H1 (cell line): ENCODE results near the gene PCCA. TPM values are rescaled to one million over a fixed set of nuclear protein-coding genes. Genes with fewer than 3 reads are reported as not detected.

Experiments
- CTCF ChIA-PET: fragments of 300-600 bp; sonication (Branson Sonifier 250); formaldehyde crosslinking; loops from one replicate; lab custom pipeline; 2021; ENCODE audit not compliant: partially characterized antibody; lab: Charles Lee
- POLR2A ChIA-PET: fragments of 300-600 bp; sonication (Branson Sonifier 250); formaldehyde crosslinking; loops from one replicate; lab custom pipeline; 2021; ENCODE audit warnings: inconsistent platforms; ENCODE audit not compliant: partially characterized antibody; lab: Charles Lee
- DNase-seq, 2 experiments: peaks; one replicate each; pipeline versions ENCODE4 v3.0.0 to v3.0.0-alpha.2; 2010 to 2022; ENCODE audit warnings: low spot score in 2 of 2, low read depth in 1 of 2, mixed read lengths in 1 of 2
- FAIRE-seq: peaks from 2 replicates; lab custom pipeline; 2011; peaks lifted over from hg19 to GRCh38; lab: Jason Lieb, UNC
- H2AFZ ChIP-seq: 2 replicates; pipeline ENCODE4 v1.8.1; 2012; ENCODE audit warnings: low read length, inconsistent platforms
- H2AK5ac ChIP-seq: 2 replicates; pipeline ENCODE4 v1.6.1; 2013; ENCODE audit warnings: low read depth, low read length
- H2BK120ac ChIP-seq: replicated peaks from 2 replicates; pipeline ENCODE3; 2013; ENCODE audit warnings: low read depth, low read length, inconsistent platforms
- H2BK12ac ChIP-seq: 2 replicates; pipeline ENCODE4 v1.6.1; 2013; ENCODE audit warnings: low read depth, low read length
- H2BK15ac ChIP-seq: 2 replicates; pipeline ENCODE4 v1.6.1; 2013; ENCODE audit warnings: low read length
- H2BK20ac ChIP-seq: 2 replicates; pipeline ENCODE4 v1.6.1; 2013; ENCODE audit warnings: low read length
- H2BK5ac ChIP-seq: 2 replicates; pipeline ENCODE4 v1.6.1; 2013; ENCODE audit warnings: low read depth, low read length
- H3K14ac ChIP-seq: 2 replicates; pipeline ENCODE4 v1.6.1; 2013; ENCODE audit warnings: inconsistent platforms; ENCODE audit not compliant: insufficient read length
- H3K18ac ChIP-seq: 2 replicates; pipeline ENCODE4 v1.6.1; 2013; ENCODE audit warnings: low read length; ENCODE audit errors: extremely low read depth
- H3K23ac ChIP-seq: 2 replicates; pipeline ENCODE4 v1.6.1; 2013; ENCODE audit warnings: inconsistent platforms; ENCODE audit not compliant: insufficient read length
- H3K23me2 ChIP-seq: 2 replicates; pipeline ENCODE4 v1.6.1; 2013; ENCODE audit warnings: low read depth, low read length
- H3K27ac ChIP-seq: 2 replicates; pipeline ENCODE4 v1.6.1; 2011; ENCODE audit warnings: low read depth, low read length, inconsistent platforms
- H3K27me3 ChIP-seq, 4 experiments: replicated peaks in 1 of 4; 1 replicate in 1 of 4; 2 replicates in 3 of 4; pipeline versions ENCODE4 v1.6.1 to v1.8.1; 2011 to 2013; ENCODE audit warnings: low read length in 3 of 4, mild to moderate bottlenecking in 3 of 4, inconsistent platforms in 2 of 4, mixed read lengths in 2 of 4, moderate library complexity in 1 of 4; ENCODE audit not compliant: control insufficient read depth in 3 of 4, insufficient read depth in 3 of 4; ENCODE audit errors: extremely low read depth in 1 of 4
- H3K36me3 ChIP-seq, 4 experiments: 2 replicates each; pipeline versions ENCODE4 v1.6.1 to v1.8.1; 2011 to 2013; ENCODE audit warnings: mild to moderate bottlenecking in 4 of 4, low read length in 3 of 4, moderate library complexity in 2 of 4, control low read depth in 1 of 4, inconsistent platforms in 1 of 4; ENCODE audit not compliant: insufficient read depth in 4 of 4, control insufficient read depth in 2 of 4
- H3K4ac ChIP-seq: replicated peaks from 2 replicates; pipeline ENCODE3; 2013; ENCODE audit warnings: low read length, low read depth, mixed read lengths, inconsistent platforms; ENCODE audit not compliant: insufficient read length
- H3K4me1 ChIP-seq, 4 experiments: replicated peaks in 1 of 4; 1 replicate in 1 of 4; 2 replicates in 3 of 4; pipeline versions ENCODE4 v1.6.1 to v1.8.1; 2011 to 2013; ENCODE audit warnings: low read length in 3 of 4, inconsistent platforms in 2 of 4, mixed read lengths in 1 of 4; ENCODE audit not compliant: insufficient read depth in 4 of 4, control insufficient read depth in 3 of 4
- H3K4me2 ChIP-seq, 2 experiments: 2 replicates each; pipeline versions ENCODE4 v1.6.1 to v1.8.1; 2011 to 2013; ENCODE audit warnings: low read depth in 2 of 2, low read length in 2 of 2, control low read depth in 1 of 2, inconsistent platforms in 1 of 2, mild to moderate bottlenecking in 1 of 2; ENCODE audit not compliant: insufficient read depth in 1 of 2
- H3K4me3 ChIP-seq, 4 experiments: fragments of 200-600, 300-600 bp in 1 of 4; sonication (generic), shearing (Covaris generic), sonication (Bioruptor Twin) in 1 of 4; 2 replicates each; pipeline versions ENCODE4 v1.5.1 to v1.8.1; 2011 to 2016; ENCODE audit warnings: low read length in 4 of 4, low read depth in 3 of 4, control low read depth in 2 of 4, inconsistent platforms in 2 of 4, mild to moderate bottlenecking in 2 of 4, mixed read lengths in 1 of 4, moderate library complexity in 1 of 4; ENCODE audit not compliant: insufficient read depth in 2 of 4; ENCODE audit errors: extremely low read depth in 1 of 4
- H3K56ac ChIP-seq: replicated peaks from 2 replicates; pipeline ENCODE3; 2013; ENCODE audit warnings: low read depth, mild to moderate bottlenecking, mixed read lengths, low read length, inconsistent platforms; ENCODE audit not compliant: insufficient read length
- H3K79me1 ChIP-seq: 2 replicates; pipeline ENCODE4 v1.6.1; 2013; ENCODE audit warnings: low read depth, low read length, control low read depth
- H3K79me2 ChIP-seq, 2 experiments: 2 replicates each; pipeline versions ENCODE4 v1.6.1 to v1.8.1; 2012 to 2013; ENCODE audit warnings: low read length in 2 of 2, mild to moderate bottlenecking in 2 of 2, inconsistent platforms in 1 of 2; ENCODE audit not compliant: insufficient read depth in 2 of 2, control insufficient read depth in 1 of 2
- H3K9ac ChIP-seq, 4 experiments: replicated peaks in 1 of 4; 1 replicate in 1 of 4; 2 replicates in 3 of 4; pipeline versions ENCODE4 v1.6.1 to v1.8.1; 2011 to 2013; ENCODE audit warnings: low read depth in 3 of 4, low read length in 3 of 4, control low read depth in 2 of 4, mild to moderate bottlenecking in 2 of 4, moderate library complexity in 2 of 4, inconsistent platforms in 1 of 4; ENCODE audit errors: extremely low read depth in 1 of 4
- H3K9me3 ChIP-seq, 2 experiments: 2 replicates each; pipeline versions ENCODE4 v1.6.1 to v1.8.1; 2012 to 2013; ENCODE audit warnings: mild to moderate bottlenecking in 2 of 2, moderate library complexity in 2 of 2, control low read depth in 1 of 2, inconsistent platforms in 1 of 2, low read depth in 1 of 2, low read length in 1 of 2, mixed read lengths in 1 of 2; ENCODE audit not compliant: insufficient read depth in 2 of 2
- H4K20me1 ChIP-seq, 2 experiments: replicated peaks in 1 of 2; 2 replicates each; pipeline versions ENCODE3 to v1.8.1; 2011 to 2013; ENCODE audit warnings: inconsistent platforms in 2 of 2, low read length in 2 of 2, mild to moderate bottlenecking in 1 of 2; ENCODE audit not compliant: insufficient read depth in 2 of 2, control insufficient read depth in 1 of 2
- H4K5ac ChIP-seq: 2 replicates; pipeline ENCODE4 v1.6.1; 2013; ENCODE audit warnings: low read length, low read depth, mixed read lengths, inconsistent platforms; ENCODE audit not compliant: insufficient read length
- H4K8ac ChIP-seq: 2 replicates; pipeline ENCODE4 v1.8.0; 2013; ENCODE audit warnings: mild to moderate bottlenecking, moderate library complexity, low read length, inconsistent platforms; ENCODE audit not compliant: insufficient read depth; ENCODE audit errors: extremely low read depth
- H4K91ac ChIP-seq: replicated peaks from 2 replicates; pipeline ENCODE3; 2013; ENCODE audit warnings: low read length, mixed read lengths, inconsistent platforms; ENCODE audit not compliant: insufficient read length
- CTBP2 ChIP-seq: IDR thresholded peaks from 2 replicates; pipeline ENCODE4 v1.7.0; 2011; ENCODE audit warnings: borderline replicate concordance, mild to moderate bottlenecking, moderate library complexity, mixed read lengths, low read length; ENCODE audit not compliant: insufficient read depth, insufficient read length
- HDAC2 ChIP-seq, 2 experiments: fragments of 300-600 bp in 1 of 2; sonication (generic) in 1 of 2; IDR thresholded peaks; 2 replicates each; pipeline ENCODE4 v1.6.1; 2011 to 2012; ENCODE audit warnings: low read depth in 2 of 2, low read length in 2 of 2, mild to moderate bottlenecking in 2 of 2, moderate library complexity in 2 of 2, borderline replicate concordance in 1 of 2, inconsistent platforms in 1 of 2
- POLR2AphosphoS5 ChIP-seq: IDR thresholded peaks from 2 replicates; pipeline ENCODE4 v1.6.1; 2011; ENCODE audit warnings: low read depth, low read length
- RNF2 ChIP-seq: fragments of 200-900, 300-1000 bp; sonication (generic); IDR thresholded peaks from 2 replicates; pipeline ENCODE4 v1.7.1; 2016; ENCODE audit warnings: borderline replicate concordance, low read depth, mild to moderate bottlenecking, antibody characterized with exemption, low read length; ENCODE audit not compliant: poor library complexity, severe bottlenecking; ENCODE audit errors: missing control alignments
- WGBS, 2 experiments: shearing (Covaris generic) in 1 of 2; methylation state at CpG; one replicate each; pipeline versions ENCODE4 v1.1.6 to v1.1.7; 2013 to 2015; ENCODE audit warnings: low lambda C conversion rate in 2 of 2, mixed read lengths in 2 of 2, inconsistent platforms in 1 of 2, low coverage in 1 of 2, missing lambda C conversion rate in 1 of 2; ENCODE audit not compliant: insufficient replicate concordance in 2 of 2, insufficient coverage in 1 of 2, insufficient read length in 1 of 2; ENCODE audit errors: extremely low coverage in 1 of 2, missing lambda C conversion rate in 1 of 2; 5-methylcytosine and 5-hydroxymethylcytosine counted together
- polyA plus RNA-seq, 7 experiments: library from polyadenylated mRNA; depleted of rRNA in 3 of 7; stranded (reverse) in 5 of 7; unstranded in 2 of 7; fragments of >200 nt in 5 of 7; fragments of 200-250 nt in 2 of 7; gene quantifications; 1 replicate in 5 of 7; 2 replicates in 1 of 7; 4 replicates in 1 of 7; pipeline versions ENCODE4 v1.2.1 to v1.2.3, GENCODE V29; 2011 to 2013; ENCODE audit warnings: missing spikeins in 2 of 7, mixed read lengths in 2 of 7
- total RNA-seq: library from RNA; stranded (reverse); fragmentation: NEBNext Ultra II Directional; extraction: Animal tissue kit (Norgen Biotek cat#: 25700); gene quantifications from 2 replicates; pipeline ENCODE4 v1.2.1, GENCODE V29; 2021

Gene PCCA
- total and polyA plus RNA-seq, 2 of the 8 experiments (the other 6 are each of a cell fraction or from before 2014, with no cell fraction given) = 18.4 to 49.8 TPM

DNA sequence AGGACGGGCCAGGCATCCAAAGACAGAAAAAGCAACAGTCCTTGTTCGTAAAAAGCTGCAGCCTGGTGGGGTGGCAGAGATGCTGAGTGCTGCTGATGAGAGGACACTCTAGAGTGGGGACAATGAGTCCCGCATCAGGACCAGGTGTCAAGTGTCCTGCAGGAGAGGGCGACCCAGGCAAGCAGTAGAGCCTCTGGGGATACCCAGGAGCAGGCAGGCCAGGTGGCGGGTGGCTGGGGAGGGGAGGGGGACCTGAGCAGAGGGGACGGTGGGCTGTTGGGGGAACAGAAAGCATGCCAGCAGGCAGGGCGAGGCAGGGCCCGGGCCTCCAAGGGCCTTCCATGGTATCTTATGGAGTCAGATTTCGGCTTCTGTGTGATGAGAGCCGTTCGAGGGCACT is 463.9 kb downstream of the PCCA start:
- TF ChIP-seq CTBP2 (no peak), HDAC2 (IDR thresholded peaks at IDR 0.05; ENCODE audit: borderline replicate concordance in 1 of 2, low read depth in 2 of 2, low read length in 2 of 2) (no peak), RNF2 (no peak), POLR2AphosphoS5 (no peak)
- H3K14ac ChIP-seq = no peak overlapping the region
- no peak overlapping the region for H4K91ac ChIP-seq
- H3K4ac ChIP-seq = no peak overlapping the region
- H2AFZ ChIP-seq = no peak overlapping the region
- no peak overlapping the region for H3K27ac ChIP-seq
- no peaks in the 10 kb centered on the region for H3K9me3 ChIP-seq
- H3K23ac ChIP-seq = no peak overlapping the region
- H2BK5ac ChIP-seq = no peak overlapping the region
- no peak overlapping the region for H2BK15ac ChIP-seq
- no peaks in the 10 kb centered on the region for H3K79me2 ChIP-seq
- H2BK12ac ChIP-seq = no peak overlapping the region
- H3K23me2 ChIP-seq = no peaks in the 10 kb centered on the region; the same call in 1 of the 2 replicates
- no peak overlapping the region for H3K18ac ChIP-seq
- no peaks in the 10 kb centered on the region for H3K79me1 ChIP-seq
- CTCF ChIA-PET = interaction anchor here (1.1 to 2.1 kb wide), 3 partner anchors 20 to 896 kb away, joined by 3 to 11 read pairs (median 3); no protein-coding TSS in a partner anchor
- H4K5ac ChIP-seq = no peak overlapping the region
- POLR2A ChIA-PET = no interaction called here
- no peaks in the 10 kb centered on the region for H3K27me3 ChIP-seq
- DNase-seq (no peak), FAIRE-seq (no peak)
- H3K4me1 ChIP-seq = no peaks in the 10 kb centered on the region; a peak in 1 of 7 replicates
- no peak overlapping the region for H2BK120ac ChIP-seq
- no peaks in the 10 kb centered on the region for H3K36me3 ChIP-seq
- H4K8ac ChIP-seq = no peak overlapping the region
- no peaks in the 10 kb centered on the region for H4K20me1 ChIP-seq
- 81% methylated on average over 9 of the region's 11 CpGs; no CpG with 5 or more reads in 1 of the 2 experiments for WGBS, 2 experiments
- no peak overlapping the region for H3K56ac ChIP-seq
- no peak overlapping the region for H3K4me3 ChIP-seq
- no peak overlapping the region for H3K4me2 ChIP-seq
- H2BK20ac ChIP-seq = no peak overlapping the region
- H2AK5ac ChIP-seq = no peak overlapping the region
- no peak overlapping the region for H3K9ac ChIP-seq
